Fibroblast of lung (primary cell): ENCODE results near the gene ATP8A1.

Experiments used
- EZH2 ChIP-seq: IDR thresholded peaks from 2 replicates; pipeline ENCODE4 v1.5.1; 2012; ENCODE audit warnings: low read length, control low read depth, mild to moderate bottlenecking; ENCODE audit errors: missing control alignments
- TF ChIP-seq, protein P1 (sequence below), 2 donors: IDR thresholded peaks in 1 of 2; conservative IDR thresholded peaks in 1 of 2; 1 replicate in 1 of 2; 2 replicates in 1 of 2; pipeline ENCODE4 v1.5.1; 2011 to 2012; ENCODE audit warnings: low read length in 2 of 2, control low read depth in 1 of 2, inconsistent platforms in 1 of 2, low read depth in 1 of 2, mild to moderate bottlenecking in 1 of 2

DNA sequence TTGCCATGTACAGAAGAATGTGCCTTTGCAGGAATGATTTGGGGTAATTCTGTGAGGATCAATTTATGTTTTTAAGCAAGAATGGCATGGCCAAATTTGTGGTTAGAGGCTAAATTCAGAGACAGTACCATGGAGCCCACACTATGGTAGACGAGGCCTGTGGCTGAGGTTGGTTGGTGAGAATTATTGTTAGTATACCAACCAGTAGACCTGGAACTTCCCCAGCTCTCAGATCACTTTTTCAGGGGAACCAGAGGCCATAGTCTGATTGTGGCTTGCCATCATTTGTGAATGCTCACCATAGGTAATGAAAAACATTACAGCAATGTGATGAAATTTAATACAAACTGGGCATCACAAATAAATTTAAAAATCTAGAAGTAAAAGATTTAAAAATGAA, 203.3 kb downstream of the ATP8A1 start:
- TF ChIP-seq, protein P1, sequence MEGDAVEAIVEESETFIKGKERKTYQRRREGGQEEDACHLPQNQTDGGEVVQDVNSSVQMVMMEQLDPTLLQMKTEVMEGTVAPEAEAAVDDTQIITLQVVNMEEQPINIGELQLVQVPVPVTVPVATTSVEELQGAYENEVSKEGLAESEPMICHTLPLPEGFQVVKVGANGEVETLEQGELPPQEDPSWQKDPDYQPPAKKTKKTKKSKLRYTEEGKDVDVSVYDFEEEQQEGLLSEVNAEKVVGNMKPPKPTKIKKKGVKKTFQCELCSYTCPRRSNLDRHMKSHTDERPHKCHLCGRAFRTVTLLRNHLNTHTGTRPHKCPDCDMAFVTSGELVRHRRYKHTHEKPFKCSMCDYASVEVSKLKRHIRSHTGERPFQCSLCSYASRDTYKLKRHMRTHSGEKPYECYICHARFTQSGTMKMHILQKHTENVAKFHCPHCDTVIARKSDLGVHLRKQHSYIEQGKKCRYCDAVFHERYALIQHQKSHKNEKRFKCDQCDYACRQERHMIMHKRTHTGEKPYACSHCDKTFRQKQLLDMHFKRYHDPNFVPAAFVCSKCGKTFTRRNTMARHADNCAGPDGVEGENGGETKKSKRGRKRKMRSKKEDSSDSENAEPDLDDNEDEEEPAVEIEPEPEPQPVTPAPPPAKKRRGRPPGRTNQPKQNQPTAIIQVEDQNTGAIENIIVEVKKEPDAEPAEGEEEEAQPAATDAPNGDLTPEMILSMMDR (conservative IDR thresholded peaks at IDR 0.05 in 1 of 2, IDR thresholded peaks at IDR 0.05 in 1 of 2; ENCODE audit: low read depth in 1 of 2, low read length in 2 of 2): no peak
- no peak for TF ChIP-seq EZH2
